ENCODE measurements around the gene PLPP4. TPM values are rescaled to one million over a fixed set of nuclear protein-coding genes. Genes with fewer than 3 reads are reported as not detected.

PLPP4 gene
- 0.27 TPM for total RNA-seq
- long read RNA-seq: 0 reads

- intact Hi-C loops (cut with DNase I): no loop called here
- no peak for DNase-seq (ENCODE audit: low spot score)
Observed at GRCh38 chr10:120456626-120457430, at the start of gene PLPP4. Gene PLPP4, plus strand, starts transcription at chr10:120457227. Its CDS starts 79 bp downstream, at chr10:120457306.

DNA sequence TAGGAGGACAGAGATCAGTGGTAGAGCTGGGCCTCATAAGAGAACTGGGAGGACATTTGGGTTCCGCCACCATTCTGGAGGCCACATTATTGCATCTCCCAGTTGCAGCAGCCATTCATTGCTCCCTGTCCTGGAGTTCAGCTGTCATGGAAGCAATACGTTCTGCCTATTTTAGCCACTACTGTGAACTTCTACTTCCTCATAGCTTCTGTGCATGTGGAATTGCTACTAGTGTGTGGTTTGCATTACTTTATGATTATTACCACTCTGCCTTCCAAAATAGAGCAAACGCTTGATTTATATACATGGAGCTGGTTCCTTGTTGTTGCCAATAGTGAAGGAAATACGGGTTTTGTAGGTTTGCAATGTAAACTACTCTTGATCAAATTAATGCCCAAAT lies 47.2 kb upstream of the PLPP4 start:
- intact Hi-C loops (cut with DNase I): no loop called here

DNA sequence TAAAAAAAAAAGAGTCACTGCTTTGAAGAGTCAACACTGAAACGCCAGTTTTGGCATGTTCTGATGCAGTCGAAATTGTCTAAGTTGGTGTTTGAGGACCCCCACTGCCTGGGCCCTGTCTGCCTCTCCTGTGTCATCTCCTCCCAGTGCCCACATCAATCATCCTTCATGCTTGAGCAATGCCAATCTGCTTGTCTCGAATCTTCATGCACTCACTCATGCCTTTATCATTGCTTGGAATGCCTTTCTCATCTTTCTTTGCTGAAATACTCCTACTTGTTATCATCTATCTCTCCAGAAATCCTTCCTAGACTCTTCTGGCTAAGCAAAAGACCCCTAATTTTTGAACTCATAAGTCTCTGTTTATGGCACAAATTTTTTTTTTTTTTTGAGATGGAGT lies 42.1 kb upstream of the PLPP4 start:
- intact Hi-C loops (cut with DNase I): no loop called here
- DNase-seq (ENCODE audit: low spot score): no peak

More for the DNA sequence above, 47.2 kb upstream of the PLPP4 start:
- DNase-seq (ENCODE audit: low spot score): no peak

DNA sequence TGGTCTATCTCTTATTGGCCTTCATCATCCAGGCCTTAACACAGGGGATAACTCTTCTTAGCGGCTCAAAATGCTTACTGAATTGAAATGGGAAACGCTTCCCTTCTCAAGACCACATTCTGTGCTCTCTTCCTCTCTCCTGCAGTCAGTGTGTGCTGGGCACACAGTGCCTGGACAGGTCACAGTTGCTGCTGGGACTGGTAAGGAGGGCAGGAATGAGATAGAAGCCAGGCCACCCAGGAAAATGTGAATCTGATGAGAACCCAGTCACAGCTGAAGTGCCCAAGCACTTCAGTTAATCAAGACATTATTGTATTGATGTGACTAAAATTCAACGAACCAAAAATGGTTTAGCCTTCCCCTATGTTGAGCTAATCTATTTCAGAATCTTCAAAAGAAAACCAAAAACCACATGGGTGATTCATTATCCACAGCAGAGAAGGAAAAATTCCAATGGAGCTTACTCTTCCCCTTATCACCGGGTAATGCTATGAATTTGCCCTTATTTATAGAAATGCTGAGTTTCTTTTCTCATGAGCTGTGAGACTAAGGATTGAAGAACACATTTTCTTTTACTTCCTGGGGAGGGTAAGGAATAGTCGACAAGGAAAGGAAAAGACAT lies 41.2 kb upstream of the PLPP4 start:
- DNase-seq (ENCODE audit: low spot score): no peak
- intact Hi-C loops (cut with DNase I): no loop called here

DNA sequence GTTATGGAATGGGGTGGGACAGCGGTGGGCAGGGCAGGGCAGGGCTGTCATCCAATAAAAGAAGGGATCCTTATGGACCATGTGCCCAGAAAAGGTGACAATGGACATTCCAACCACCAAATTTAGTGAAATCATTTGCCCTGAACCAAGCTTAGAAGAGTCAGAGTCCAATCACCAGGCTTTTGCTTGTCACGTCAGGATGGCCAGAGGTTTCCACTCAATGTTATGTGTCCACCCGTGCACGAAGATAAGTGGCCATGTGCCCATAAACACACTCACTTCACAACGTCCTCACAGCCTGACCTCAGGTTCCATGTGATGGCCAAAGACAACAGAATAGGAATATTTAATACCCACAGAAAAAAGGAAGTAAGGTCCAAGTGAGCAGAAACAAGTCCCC lies 36.6 kb upstream of the PLPP4 start:
- intact Hi-C loops (cut with DNase I): no loop called here
- no peak for DNase-seq (ENCODE audit: low spot score)

DNA sequence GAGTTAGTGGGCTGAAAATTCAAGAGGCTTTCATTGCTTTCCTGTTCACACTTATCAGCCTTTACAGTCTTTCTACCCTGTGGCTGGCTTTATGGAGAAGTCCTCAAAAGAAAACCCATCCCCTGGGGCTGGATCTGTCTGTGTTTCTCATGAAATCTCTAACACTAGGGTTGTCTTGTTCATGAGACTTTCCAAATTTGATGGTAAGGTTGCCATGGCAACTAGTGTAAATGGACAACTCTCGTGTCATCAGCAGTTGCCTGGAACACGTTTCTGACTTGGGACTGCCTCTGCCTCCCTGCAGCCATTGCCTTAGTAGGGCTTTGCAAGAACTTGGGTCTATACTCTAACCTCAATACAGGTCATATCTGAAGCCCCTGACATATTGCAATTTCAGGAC lies 35.8 kb upstream of the PLPP4 start:
- DNase-seq (ENCODE audit: low spot score): no peak
- intact Hi-C loops (cut with DNase I): no loop called here

DNA sequence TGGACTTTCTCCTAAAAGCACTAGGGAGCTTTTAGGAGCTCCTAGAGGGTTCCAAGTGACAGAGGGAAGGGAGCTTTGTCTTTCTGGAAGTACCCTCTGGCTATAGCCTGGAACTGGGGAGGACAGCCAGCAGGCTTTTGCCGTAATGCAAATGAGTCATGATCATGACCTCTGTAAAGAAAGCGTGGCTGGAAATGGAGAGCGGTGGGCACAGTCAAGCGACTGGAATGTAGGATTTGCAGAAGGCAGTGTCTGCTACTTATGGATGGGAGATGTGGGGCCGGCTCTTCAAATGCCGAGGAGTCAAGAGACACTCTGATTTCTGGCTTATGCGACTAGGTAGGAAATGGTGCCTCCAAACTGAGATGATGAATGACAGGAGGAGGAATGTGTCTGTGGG lies 34.6 kb upstream of the PLPP4 start:
- intact Hi-C loops (cut with DNase I): no loop called here
- no peak for DNase-seq (ENCODE audit: low spot score)

DNA sequence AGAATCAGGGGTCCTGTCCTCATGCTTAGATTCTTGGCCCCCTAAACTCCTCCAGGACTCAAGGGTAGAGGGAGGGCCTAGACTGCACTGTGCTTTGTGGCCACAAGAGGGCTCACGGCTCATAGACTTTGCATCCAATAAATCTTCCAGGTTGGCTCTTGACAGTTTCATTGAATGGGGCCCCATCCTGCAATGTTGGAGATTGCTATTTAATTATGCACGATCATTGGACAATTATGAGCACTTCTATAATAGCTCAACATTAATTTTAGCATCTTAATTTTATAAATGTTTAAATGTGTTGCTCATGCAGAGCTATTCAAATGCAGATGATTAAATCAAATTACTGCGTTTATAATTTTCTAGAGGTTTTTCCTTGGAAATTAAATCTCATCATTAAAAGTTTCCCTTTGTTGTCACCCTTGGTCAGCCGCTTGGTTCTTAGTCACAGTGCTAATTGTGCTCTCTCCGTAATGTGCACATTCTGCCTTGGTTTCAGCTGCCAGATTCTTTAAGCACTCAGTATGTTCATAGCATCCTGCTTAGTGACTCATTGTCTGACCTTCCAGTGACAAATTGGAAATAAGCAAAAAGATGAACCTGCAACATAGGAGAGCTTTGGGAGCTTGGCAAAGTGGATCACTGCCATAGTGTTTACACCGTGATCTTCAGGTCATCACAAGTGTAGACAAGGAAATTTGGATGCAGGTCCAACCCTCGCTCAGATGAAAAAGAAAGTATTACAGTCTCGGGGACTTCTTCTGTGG lies 33.4 kb upstream of the PLPP4 start:
- intact Hi-C loops (cut with DNase I): no loop called here
- no peak for DNase-seq (ENCODE audit: low spot score)

GRCh38 chr10:120424198-120424464 lies 32.9 kb upstream of the PLPP4 start:
- DNase-seq (ENCODE audit: low spot score): no peak
- intact Hi-C loops (cut with DNase I): no loop called here

DNA sequence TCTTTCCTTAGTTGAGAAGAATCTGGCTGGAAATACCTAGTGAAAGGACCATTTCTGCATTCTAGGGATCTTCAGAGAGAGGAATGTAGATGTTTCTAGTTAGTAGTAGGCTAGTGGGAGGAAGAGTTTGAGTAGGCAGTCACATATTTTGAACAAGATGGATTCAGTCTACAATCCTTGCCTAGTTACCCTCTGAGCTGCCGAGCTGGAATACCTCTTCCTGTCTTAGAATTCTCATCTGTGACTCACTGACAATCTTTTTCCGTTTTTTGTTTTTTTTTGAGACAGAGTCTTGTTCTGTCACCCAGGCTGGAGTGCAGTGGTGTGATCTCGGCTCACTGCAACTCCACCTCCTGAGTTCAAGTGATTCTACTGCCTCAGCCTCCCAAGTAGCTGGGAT lies 30.7 kb upstream of the PLPP4 start:
- DNase-seq (ENCODE audit: low spot score): no peak
- intact Hi-C loops (cut with DNase I): no loop called here

DNA sequence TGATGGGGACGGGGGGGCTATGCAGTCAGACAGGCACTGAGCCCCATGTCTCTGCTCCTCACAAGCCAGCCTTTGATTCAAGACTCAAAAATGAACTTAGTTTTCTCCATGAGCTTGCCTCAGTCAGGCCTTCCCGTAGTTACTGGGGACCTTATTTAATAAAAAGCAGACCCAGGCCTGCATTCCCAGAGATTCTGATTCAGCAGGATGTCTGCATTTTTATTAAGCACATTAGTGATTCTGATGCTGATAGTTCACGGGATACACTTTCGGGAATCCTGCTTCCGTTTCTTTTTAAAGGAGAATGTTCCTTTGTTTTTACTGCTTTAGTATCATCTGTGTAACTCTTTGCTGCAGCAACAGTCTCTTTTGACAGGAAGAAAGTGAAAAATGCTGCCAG lies 28.3 kb upstream of the PLPP4 start:
- DNase-seq (ENCODE audit: low spot score): no peak
- intact Hi-C loops (cut with DNase I): no loop called here

DNA sequence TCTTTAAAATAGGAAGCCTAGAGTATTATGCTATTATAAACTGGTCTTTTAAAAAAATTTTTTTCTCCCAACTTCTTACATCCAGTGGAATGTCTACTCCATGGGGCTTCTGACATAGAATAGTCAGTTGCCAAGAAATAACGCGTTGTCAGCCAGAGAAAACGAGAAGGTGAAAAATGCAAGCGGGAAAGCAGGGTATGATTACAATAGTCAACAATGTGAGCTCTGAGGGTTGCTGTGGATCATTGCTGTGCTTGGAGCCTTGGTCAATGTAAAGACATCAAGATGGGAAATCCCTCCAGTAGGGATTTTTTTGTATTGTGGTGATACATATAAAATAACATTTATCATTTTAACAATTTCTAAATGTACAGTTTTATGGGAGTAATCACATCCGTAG lies 27.6 kb upstream of the PLPP4 start:
- no peak for DNase-seq (ENCODE audit: low spot score)
- intact Hi-C loops (cut with DNase I): no loop called here

- no peak for DNase-seq (ENCODE audit: low spot score)
- intact Hi-C loops (cut with DNase I): no loop called here
Observed at GRCh38 chr10:120431251-120431651, 25.8 kb upstream of the PLPP4 start.

DNA sequence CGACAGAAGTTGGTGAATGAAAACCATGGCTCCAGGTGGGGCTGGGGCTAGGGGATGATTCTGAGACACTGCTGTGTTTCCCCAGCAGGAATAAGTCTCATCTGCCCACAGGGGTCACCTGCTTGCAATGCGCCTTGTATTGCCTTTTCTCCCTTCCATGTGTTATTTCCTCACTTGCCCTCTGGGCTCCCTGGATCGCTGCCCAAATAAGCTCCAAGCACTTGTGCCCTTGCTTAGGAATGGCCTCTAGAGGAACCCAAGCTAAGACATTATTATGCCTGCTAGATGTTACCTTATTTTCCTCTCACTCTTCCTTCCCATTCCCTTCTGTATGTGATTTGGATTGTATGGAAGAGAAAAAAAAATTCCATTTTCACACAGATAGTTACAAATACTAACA lies 24.8 kb upstream of the PLPP4 start:
- no peak for DNase-seq (ENCODE audit: low spot score)
- intact Hi-C loops (cut with DNase I): no loop called here

DNA sequence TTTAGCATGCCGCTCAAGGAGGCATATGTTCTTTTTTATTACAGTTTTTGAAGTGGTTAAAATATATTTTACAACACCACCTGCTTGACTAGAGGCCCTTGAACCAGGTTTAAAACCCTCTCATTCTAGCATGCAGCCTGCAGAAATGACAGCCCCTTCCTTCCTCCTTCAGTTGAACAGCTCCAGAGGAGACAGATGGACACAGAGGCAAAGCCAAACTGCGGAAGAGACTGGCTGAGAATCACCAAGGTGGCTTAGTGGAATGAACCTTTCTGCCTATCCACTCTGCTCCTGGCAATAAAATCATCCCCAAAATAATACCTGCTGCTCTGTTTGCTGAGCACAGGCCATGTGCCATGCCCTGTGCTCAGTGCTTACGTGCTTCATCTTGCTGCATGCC lies 23.9 kb upstream of the PLPP4 start:
- no peak for DNase-seq (ENCODE audit: low spot score)

DNA sequence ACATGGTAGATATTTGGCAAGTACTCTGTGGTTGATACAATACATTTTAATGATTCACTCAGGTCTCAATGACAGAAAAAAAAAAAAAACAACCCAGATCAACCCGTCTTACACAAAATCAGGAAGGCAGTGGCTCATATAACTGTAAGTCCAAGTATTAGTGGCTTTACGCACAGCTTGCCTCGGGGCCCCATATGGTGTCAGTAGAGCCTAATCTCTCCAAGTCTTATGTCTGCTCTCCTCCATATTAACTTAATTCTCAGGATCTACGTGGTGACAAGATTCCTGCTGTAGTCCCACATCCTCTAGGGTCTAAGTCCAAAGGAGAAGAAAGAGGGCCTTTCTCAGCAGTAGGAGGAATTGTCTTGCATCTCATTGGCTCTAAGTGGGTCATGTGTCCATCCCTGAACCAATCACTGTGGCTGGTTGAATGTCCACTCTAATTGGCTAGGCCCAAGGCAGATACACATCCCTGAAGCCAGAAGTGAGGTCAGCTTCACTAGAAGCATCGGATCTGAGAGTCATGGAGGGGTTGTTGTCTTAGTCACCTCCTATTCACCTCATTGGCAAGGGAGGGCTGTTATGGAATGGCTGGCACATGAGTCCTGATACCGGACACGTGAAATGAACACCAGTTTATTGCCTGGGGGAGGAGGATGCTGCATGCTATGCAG lies 20.5 kb upstream of the PLPP4 start:
- no peak for DNase-seq (ENCODE audit: low spot score)
- intact Hi-C loops (cut with DNase I): no loop called here

More for the DNA sequence above, 23.9 kb upstream of the PLPP4 start:
- intact Hi-C loops (cut with DNase I): no loop called here

DNA sequence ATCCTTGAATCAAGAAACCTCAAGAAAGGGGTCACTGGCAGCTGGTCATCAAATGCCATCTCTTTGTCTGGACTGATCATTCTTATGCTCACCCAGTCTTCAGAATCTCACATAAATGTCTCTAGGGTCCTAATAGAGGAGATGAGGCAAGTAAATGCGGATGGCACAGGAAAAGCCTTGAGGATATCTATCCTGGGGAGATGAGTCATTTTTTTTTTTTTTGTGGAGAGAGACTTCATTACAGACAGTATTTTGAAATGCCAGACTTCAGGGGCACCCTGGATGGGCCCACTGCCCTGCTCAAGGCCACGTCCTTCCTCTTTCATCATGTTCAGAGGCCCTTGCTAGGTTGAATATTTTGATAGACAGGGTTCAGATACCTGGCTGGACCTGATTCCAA lies 19.5 kb upstream of the PLPP4 start:
- DNase-seq (ENCODE audit: low spot score): no peak
- intact Hi-C loops (cut with DNase I): no loop called here

- intact Hi-C loops (cut with DNase I): no loop called here
- no peak for DNase-seq (ENCODE audit: low spot score)
Observed at GRCh38 chr10:120451968-120452367, 5.1 kb upstream of the PLPP4 start.

- no peak for DNase-seq (ENCODE audit: low spot score)
- intact Hi-C loops (cut with DNase I): no loop called here
Observed at GRCh38 chr10:120453319-120453718, 3.7 kb upstream of the PLPP4 start.

DNA sequence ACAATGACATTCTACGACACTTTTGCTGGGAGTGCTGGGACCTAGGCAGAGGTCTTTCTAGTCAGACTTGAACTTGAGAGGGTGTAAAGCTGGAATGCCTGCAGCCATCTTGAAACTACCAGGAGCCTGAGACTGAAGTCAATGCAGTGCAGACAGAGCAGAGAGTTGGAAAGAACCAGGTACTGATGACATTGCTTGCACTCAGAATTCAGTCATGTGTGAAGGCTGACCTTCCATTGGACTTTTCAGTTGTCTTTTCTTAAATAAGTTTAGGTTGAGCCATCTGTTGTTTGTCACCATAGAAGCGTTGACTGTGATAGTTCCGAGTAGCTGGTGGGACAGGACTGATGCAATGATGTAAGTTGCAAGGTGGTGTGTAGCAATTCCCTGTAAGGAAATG lies 3.1 kb upstream of the PLPP4 start:
- intact Hi-C loops (cut with DNase I): no loop called here

More for the DNA sequence above, 3.1 kb upstream of the PLPP4 start:
- no peak for DNase-seq (ENCODE audit: low spot score)

Data from cardiac septum (tissue), 1 donor.